Mucosa of descending colon (tissue), 3 donors: Measurements from ENCODE around the gene HAUS5. TPM values are rescaled to one million over a fixed set of nuclear protein-coding genes. Genes with fewer than 3 reads are reported as not detected.
"Not testable (repeated sequence)": the region's sequence is repeated elsewhere in the genome, so short reads cannot be mapped to it uniquely, and the experiment has no call there.

Source experiments
- ATAC-seq: fragments of 200-7000 bp; cut with Tn5 transposase; one replicate; pipeline ENCODE4 v1.9.1; 2020; ENCODE audit warnings: mild to moderate bottlenecking, moderate library complexity
- DNase-seq, 3 donors: peaks; one replicate each; pipeline ENCODE4 v3.0.0-alpha.2; 2020
- H3K36me3 ChIP-seq: fragments of 200-600 bp; one replicate; pipeline ENCODE4 v1.8.0; 2021; ENCODE audit warnings: low read depth, mild to moderate bottlenecking
- H3K4me1 ChIP-seq: fragments of 200-600 bp; one replicate; pipeline ENCODE4 v1.8.0; 2021; ENCODE audit warnings: low read depth, mild to moderate bottlenecking
- H3K4me3 ChIP-seq: fragments of 200-600 bp; one replicate; pipeline ENCODE4 v1.8.0; 2021; ENCODE audit warnings: mild to moderate bottlenecking
- H3K9me3 ChIP-seq: fragments of 200-600 bp; one replicate; pipeline ENCODE4 v1.8.0; 2021; ENCODE audit warnings: mild to moderate bottlenecking
- intact Hi-C, 2 donors: fragments of 100-400 bp; cut with DNase I in 1 of 2; cut with micrococcal nuclease in 1 of 2; formaldehyde crosslinking; loops; one replicate each; pipeline versions ENCODE4 v1.11.0 to v1.11.1; 2022; cut with DNase I, micrococcal nuclease
- total RNA-seq, 3 donors: library from RNA; stranded (reverse); fragmentation: NEBNext Ultra II Directional in 2 of 3; extraction: Animal tissue kit (Norgen Biotek cat#: 25700) in 2 of 3; gene quantifications; one replicate each; pipeline versions ENCODE4 v1.2.1 to v1.2.4, GENCODE V29; 2021 to 2023
- TF ChIP-seq, protein P1 (sequence below): fragments of 200-600 bp; IDR thresholded peaks from one replicate; pipeline ENCODE4 v1.8.0; 2022; ENCODE audit warnings: antibody characterized with exemption, mild to moderate bottlenecking
- donor health status: DM: no; HTN: no; CAD: no; lungs with moderate emphysema.
- donor health status: DM: no; HTN: no; CAD: no.
- donor health status: DM: no; HTN: yes; CAD: no.

HAUS5 gene
- total RNA-seq, 3 donors from 2014 or later, result 6.4 to 13.2 (median 9.0) TPM

DNA sequence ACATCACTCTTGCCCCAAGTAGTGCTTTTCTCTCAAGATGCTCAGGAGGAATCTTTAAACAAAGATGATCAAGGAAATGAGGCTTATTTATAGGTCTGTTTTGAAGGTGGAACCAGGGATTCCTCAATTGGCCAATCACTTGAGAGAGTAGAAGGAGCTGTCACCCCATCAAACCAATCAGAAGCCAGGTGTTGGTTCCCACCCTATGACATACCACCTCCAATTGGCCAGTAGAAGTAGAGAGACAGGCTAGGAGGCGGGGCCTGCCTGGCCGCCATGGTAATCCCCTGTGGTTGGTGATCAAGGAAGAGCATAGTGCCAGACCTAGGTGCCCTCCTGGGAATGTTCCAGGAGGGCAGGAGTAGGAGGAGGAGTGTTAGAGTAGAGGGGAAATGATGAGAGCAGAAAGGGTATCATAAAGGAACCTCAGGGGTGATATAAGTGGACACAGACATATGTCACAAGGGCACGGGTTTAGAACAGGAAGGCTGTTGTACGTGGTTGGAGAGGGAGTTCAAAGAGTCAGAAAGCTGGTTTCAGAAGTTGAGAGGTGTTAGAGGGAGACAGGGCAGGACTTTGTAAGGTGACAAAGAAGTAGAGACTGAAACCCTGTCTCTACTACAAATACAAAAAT lies 16.1 kb upstream of the HAUS5 start:
- H3K36me3 ChIP-seq, result no peaks in the 10 kb centered on the region
- no peaks in the 10 kb centered on the region for H3K9me3 ChIP-seq
- H3K4me1 ChIP-seq, result no peaks in the 10 kb centered on the region
- peak; percentile 23 for ATAC-seq
- H3K4me3 ChIP-seq, result no peak overlapping the region
- TF ChIP-seq, protein P1, sequence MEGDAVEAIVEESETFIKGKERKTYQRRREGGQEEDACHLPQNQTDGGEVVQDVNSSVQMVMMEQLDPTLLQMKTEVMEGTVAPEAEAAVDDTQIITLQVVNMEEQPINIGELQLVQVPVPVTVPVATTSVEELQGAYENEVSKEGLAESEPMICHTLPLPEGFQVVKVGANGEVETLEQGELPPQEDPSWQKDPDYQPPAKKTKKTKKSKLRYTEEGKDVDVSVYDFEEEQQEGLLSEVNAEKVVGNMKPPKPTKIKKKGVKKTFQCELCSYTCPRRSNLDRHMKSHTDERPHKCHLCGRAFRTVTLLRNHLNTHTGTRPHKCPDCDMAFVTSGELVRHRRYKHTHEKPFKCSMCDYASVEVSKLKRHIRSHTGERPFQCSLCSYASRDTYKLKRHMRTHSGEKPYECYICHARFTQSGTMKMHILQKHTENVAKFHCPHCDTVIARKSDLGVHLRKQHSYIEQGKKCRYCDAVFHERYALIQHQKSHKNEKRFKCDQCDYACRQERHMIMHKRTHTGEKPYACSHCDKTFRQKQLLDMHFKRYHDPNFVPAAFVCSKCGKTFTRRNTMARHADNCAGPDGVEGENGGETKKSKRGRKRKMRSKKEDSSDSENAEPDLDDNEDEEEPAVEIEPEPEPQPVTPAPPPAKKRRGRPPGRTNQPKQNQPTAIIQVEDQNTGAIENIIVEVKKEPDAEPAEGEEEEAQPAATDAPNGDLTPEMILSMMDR, result no peak
- intact Hi-C loops, result no loop called here
- no peak for DNase-seq

DNA sequence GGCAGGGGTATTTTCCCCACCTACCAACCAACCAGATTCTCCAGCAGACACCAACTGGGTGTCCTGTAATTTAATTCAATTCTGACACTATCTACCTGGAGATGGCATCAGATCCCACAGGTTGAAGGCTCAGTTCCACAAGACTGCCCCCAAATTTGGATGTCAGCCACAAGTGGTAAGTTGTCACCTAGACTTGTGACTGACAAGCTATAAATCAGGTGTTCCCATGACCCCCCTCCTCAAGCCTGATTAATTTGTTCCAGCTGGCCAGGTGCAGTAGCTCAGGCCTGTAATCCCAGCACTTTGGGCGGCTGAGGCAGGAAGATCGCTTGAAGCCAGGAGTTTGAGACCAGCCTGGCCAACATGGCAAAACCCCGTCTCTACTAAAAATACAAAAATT lies 10.6 kb upstream of the HAUS5 start:
- no peak for DNase-seq
- TF ChIP-seq, protein P1, result no peak
- no peak for ATAC-seq
- no peak overlapping the region for H3K4me3 ChIP-seq
- intact Hi-C loops, result no loop called here
- H3K4me1 ChIP-seq, result no peaks in the 10 kb centered on the region
- H3K36me3 ChIP-seq, result no peaks in the 10 kb centered on the region
- H3K9me3 ChIP-seq, result peaks cover 3% of the 10 kb centered on the region

DNA sequence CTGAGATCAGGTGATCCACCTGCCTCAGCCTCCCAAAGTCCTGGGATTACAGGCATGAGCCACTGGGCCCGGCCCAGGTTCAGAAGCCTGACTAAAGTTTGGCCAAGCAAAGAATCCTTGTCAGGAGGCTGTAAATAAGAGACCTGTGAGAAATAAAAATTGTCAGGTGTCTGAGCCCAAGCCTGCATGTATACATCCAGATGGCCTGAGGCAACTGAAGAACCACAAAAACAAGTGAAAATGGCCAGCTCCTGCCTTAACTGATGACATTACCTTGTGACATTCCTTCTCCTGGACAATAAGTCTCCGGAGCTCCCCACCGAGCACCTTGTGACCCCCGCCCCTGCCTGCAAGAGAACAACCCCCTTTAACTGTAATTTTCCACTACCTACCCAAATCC lies 8.1 kb upstream of the HAUS5 start:
- DNase-seq, ATAC-seq, H3K4me1 ChIP-seq, H3K4me3 ChIP-seq, H3K36me3 ChIP-seq, intact Hi-C loops: not testable (repeated sequence)
- H3K9me3 ChIP-seq, result peaks cover 15% of the 10 kb centered on the region

DNA sequence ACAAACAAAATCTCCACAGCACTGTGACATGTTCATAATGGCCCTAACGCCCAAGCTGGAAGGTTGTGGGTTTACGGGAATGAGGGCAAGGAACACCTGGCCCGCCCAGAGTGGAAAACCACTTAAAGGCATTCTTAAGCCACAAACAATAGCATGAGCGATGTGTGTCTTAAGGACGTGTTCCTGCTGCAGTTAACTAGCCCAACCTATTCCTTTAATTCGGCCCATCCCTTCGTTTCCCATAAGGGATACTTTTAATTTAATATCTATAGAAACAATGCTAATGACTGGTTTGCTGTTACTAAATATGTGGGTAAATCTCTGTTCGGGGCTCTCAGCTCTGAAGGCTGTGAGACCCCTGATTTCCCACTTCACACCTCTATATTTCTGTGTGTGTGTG lies 5.4 kb upstream of the HAUS5 start:
- H3K36me3 ChIP-seq, DNase-seq, intact Hi-C loops, H3K4me1 ChIP-seq, H3K4me3 ChIP-seq, ATAC-seq: not testable (repeated sequence)
- H3K9me3 ChIP-seq, result peaks cover 15% of the 10 kb centered on the region

DNA sequence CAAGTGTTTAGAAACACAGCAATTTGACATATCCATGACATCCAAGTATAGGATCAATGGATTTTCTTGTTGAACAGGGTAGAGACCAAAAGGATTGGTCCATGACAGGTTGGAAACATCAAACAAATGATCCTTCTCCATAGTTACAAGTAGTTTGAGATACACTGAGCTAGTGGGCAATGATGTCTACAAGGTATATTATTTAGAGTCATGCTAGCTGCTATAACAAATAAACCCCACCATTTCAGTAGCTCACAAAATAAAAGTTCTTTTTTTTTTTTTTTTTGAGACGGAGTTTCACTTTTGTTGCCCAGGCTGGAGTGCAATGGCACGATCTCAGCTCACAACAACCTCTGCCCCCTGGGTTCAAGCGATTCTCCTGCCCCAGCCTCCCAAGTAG lies 4.9 kb upstream of the HAUS5 start:
- no peak for DNase-seq
- Histone ChIP-seq H3K36me3 (no peaks in the 10 kb centered on the region), H3K4me1 (peaks cover 4% of the 10 kb centered on the region), H3K9me3 (peaks cover 15% of the 10 kb centered on the region), H3K4me3 (no peak overlapping the region)
- TF ChIP-seq, protein P1, result no peak
- no peak for ATAC-seq
- intact Hi-C loops, result no loop called here

DNA sequence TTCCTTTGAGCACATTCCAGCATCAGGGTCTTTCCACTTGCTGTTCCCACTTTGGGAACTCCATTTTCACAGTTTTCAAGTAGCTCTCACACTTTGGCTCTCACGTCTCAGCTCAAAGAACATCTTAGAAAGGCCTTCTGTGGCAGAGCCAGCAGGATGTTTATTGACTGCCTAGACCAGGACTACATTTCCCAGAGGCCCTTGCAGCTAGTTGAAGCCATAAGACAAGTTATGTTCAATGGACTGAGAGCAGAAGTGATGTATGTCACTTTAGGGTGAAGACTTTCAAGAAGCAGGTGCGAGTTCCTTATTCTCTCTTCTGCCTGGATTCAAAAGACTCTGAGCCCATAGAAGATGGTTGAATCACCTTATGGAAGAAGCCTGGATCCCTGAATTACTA lies 4.3 kb upstream of the HAUS5 start:
- Histone ChIP-seq H3K36me3 (no peaks in the 10 kb centered on the region), H3K4me1 (peaks cover 4% of the 10 kb centered on the region), H3K4me3 (no peak overlapping the region), H3K9me3 (peaks cover 15% of the 10 kb centered on the region)
- intact Hi-C loops, result no loop called here
- TF ChIP-seq, protein P1, result no peak
- DNase-seq (no peak), ATAC-seq (no peak)

DNA sequence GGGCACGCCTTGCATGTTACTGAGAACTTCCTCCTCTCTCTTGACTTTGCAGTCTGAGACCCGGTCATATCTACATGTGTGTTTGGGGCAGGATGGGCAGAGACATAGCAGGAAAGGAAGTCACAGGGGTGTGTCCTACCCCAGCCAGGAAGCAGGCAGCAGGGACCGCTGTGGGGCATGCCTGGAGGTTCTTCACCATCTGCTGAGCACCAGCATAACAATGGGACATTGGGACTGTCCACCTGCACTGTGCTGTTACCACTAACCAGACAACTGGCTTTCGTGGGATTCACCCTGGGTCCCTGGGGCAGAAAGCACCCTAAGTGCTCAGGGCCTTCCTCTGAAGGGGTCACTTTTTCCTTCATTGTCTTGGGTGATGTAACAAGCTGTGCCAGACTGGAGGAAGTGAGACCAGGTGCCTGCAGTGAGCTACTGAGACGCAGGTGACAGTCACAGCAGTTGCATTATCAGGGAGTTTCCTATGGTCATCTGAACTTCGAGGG lies 2.6 kb upstream of the HAUS5 start:
- peaks cover 4% of the 10 kb centered on the region for H3K4me1 ChIP-seq
- intact Hi-C loops, result no loop called here
- TF ChIP-seq, protein P1, result no peak
- ATAC-seq, result peak; percentile 22
- no peak for DNase-seq
- H3K36me3 ChIP-seq, result no peaks in the 10 kb centered on the region
- no peak overlapping the region for H3K4me3 ChIP-seq
- peaks cover 15% of the 10 kb centered on the region for H3K9me3 ChIP-seq
